Subcutaneous abdominal adipose tissue (tissue), 5 donors: ENCODE results near the gene USP38.
"Not testable (repeated sequence)": the region's sequence is repeated elsewhere in the genome, so short reads cannot be mapped to it uniquely, and the experiment has no call there.

Experiments
- H3K27ac ChIP-seq: one replicate; pipeline ENCODE4 v1.7.0; 2013; ENCODE audit warnings: low read depth, mild to moderate bottlenecking, inconsistent platforms, low read length, moderate library complexity
- H3K27me3 ChIP-seq, 5 donors: one replicate each; pipeline ENCODE4 v1.7.0; 2013; ENCODE audit warnings: low read length in 5 of 5, inconsistent platforms in 1 of 5; ENCODE audit not compliant: control insufficient read depth in 5 of 5, insufficient read depth in 4 of 5
- H3K36me3 ChIP-seq, 5 donors: one replicate each; pipeline ENCODE4 v1.7.0; 2013; ENCODE audit warnings: low read length in 5 of 5; ENCODE audit not compliant: control insufficient read depth in 5 of 5, insufficient read depth in 5 of 5
- H3K4me1 ChIP-seq, 5 donors: one replicate each; pipeline ENCODE4 v1.7.0; 2013; ENCODE audit warnings: low read length in 5 of 5, mild to moderate bottlenecking in 3 of 5, moderate library complexity in 1 of 5; ENCODE audit not compliant: control insufficient read depth in 5 of 5, insufficient read depth in 5 of 5
- H3K4me3 ChIP-seq, 5 donors: one replicate each; pipeline ENCODE4 v1.7.0; 2013; ENCODE audit warnings: low read length in 5 of 5, low read depth in 1 of 5
- H3K9ac ChIP-seq, 5 donors: one replicate each; pipeline ENCODE4 v1.7.0; 2013; ENCODE audit warnings: low read length in 5 of 5, mild to moderate bottlenecking in 4 of 5, moderate library complexity in 3 of 5
- H3K9me3 ChIP-seq, 5 donors: one replicate each; pipeline ENCODE4 v1.7.0; 2013; ENCODE audit warnings: low read length in 5 of 5; ENCODE audit not compliant: control insufficient read depth in 5 of 5
- donor health status: healthy.
- donor health status: healthy.
- donor health status: healthy.
- donor health status: healthy.
- donor health status: healthy.

USP38 gene

GRCh38 chr4:143253166-143253565 lies 68.4 kb downstream of the USP38 start:
- Histone ChIP-seq H3K9ac (no peak overlapping the region), H3K36me3 (no peaks in the 10 kb centered on the region), H3K4me1 (peaks cover 0 to 11% (median 4%) of the 10 kb centered on the region in 5 donors), H3K9me3 (no peaks in the 10 kb centered on the region), H3K4me3 (no peak overlapping the region), H3K27me3 (no peaks in the 10 kb centered on the region), H3K27ac (no peak overlapping the region)

GRCh38 chr4:143254491-143255226 lies 69.9 kb downstream of the USP38 start:
- Histone ChIP-seq H3K4me3 (no peak overlapping the region), H3K9me3 (no peaks in the 10 kb centered on the region), H3K4me1 (peaks cover 0 to 11% (median 4%) of the 10 kb centered on the region in 5 donors), H3K27me3 (no peaks in the 10 kb centered on the region), H3K27ac (no peak overlapping the region), H3K9ac (no peak overlapping the region), H3K36me3 (no peaks in the 10 kb centered on the region)

GRCh38 chr4:143256456-143256855 lies 71.7 kb downstream of the USP38 start:
- Histone ChIP-seq H3K27me3 (no peaks in the 10 kb centered on the region), H3K9ac (no peak overlapping the region), H3K27ac (no peak overlapping the region), H3K36me3 (no peaks in the 10 kb centered on the region), H3K9me3 (no peaks in the 10 kb centered on the region), H3K4me3 (no peak overlapping the region), H3K4me1 (peaks cover 0 to 9% (median under 1%) of the 10 kb centered on the region in 5 donors)

GRCh38 chr4:143257356-143257755 lies 72.6 kb downstream of the USP38 start:
- H3K27ac ChIP-seq = no peak overlapping the region
- no peaks in the 10 kb centered on the region for H3K36me3 ChIP-seq
- H3K27me3 ChIP-seq = no peaks in the 10 kb centered on the region
- no peak overlapping the region for H3K4me3 ChIP-seq
- peaks cover 0 to 9% (median 0%) of the 10 kb centered on the region in 5 donors for H3K4me1 ChIP-seq
- no peak overlapping the region for H3K9ac ChIP-seq
- no peaks in the 10 kb centered on the region for H3K9me3 ChIP-seq

GRCh38 chr4:143260750-143261149 lies 76.0 kb downstream of the USP38 start:
- no peaks in the 10 kb centered on the region for H3K27me3 ChIP-seq
- no peak overlapping the region for H3K27ac ChIP-seq
- H3K4me1 ChIP-seq = peaks cover 0 to 4% (median 0%) of the 10 kb centered on the region in 5 donors
- H3K4me3 ChIP-seq = no peak overlapping the region
- H3K9ac ChIP-seq = no peak overlapping the region
- no peaks in the 10 kb centered on the region for H3K9me3 ChIP-seq
- no peaks in the 10 kb centered on the region for H3K36me3 ChIP-seq

GRCh38 chr4:143262838-143263237 lies 78.1 kb downstream of the USP38 start:
- Histone ChIP-seq H3K9ac (no peak overlapping the region), H3K36me3 (no peaks in the 10 kb centered on the region), H3K9me3 (peaks cover 0 to 6% (median 5%) of the 10 kb centered on the region in 5 donors), H3K4me1 (no peaks in the 10 kb centered on the region), H3K4me3 (no peak overlapping the region), H3K27ac (no peak overlapping the region), H3K27me3 (no peaks in the 10 kb centered on the region)

- H3K4me1 ChIP-seq, H3K27me3 ChIP-seq, H3K27ac ChIP-seq, H3K36me3 ChIP-seq, H3K4me3 ChIP-seq, H3K9ac ChIP-seq: not testable (repeated sequence)
- H3K9me3 ChIP-seq = peaks cover 0 to 12% (median 9%) of the 10 kb centered on the region in 5 donors
Observed at GRCh38 chr4:143267690-143268089, 83.0 kb downstream of the USP38 start.

GRCh38 chr4:143270256-143270838 lies 85.6 kb downstream of the USP38 start:
- Histone ChIP-seq H3K27me3 (no peaks in the 10 kb centered on the region), H3K4me3 (no peak overlapping the region), H3K9ac (no peak overlapping the region), H3K4me1 (peaks cover 0 to 6% (median 0%) of the 10 kb centered on the region in 5 donors), H3K27ac (peak overlapping the region; percentile 20), H3K9me3 (peaks cover 0 to 12% (median 9%) of the 10 kb centered on the region in 5 donors), H3K36me3 (no peaks in the 10 kb centered on the region)
